Measurements from ENCODE around the gene LAPTM4A. TPM values are rescaled to one million over a fixed set of nuclear protein-coding genes. Genes with fewer than 3 reads are reported as not detected.
A peak's percentile ranks its signal among the peaks of the same experiment; 100 is the strongest.

LAPTM4A gene
- total and polyA plus RNA-seq, 10 donors: 54.9 to 158 (median 113) TPM

DNA sequence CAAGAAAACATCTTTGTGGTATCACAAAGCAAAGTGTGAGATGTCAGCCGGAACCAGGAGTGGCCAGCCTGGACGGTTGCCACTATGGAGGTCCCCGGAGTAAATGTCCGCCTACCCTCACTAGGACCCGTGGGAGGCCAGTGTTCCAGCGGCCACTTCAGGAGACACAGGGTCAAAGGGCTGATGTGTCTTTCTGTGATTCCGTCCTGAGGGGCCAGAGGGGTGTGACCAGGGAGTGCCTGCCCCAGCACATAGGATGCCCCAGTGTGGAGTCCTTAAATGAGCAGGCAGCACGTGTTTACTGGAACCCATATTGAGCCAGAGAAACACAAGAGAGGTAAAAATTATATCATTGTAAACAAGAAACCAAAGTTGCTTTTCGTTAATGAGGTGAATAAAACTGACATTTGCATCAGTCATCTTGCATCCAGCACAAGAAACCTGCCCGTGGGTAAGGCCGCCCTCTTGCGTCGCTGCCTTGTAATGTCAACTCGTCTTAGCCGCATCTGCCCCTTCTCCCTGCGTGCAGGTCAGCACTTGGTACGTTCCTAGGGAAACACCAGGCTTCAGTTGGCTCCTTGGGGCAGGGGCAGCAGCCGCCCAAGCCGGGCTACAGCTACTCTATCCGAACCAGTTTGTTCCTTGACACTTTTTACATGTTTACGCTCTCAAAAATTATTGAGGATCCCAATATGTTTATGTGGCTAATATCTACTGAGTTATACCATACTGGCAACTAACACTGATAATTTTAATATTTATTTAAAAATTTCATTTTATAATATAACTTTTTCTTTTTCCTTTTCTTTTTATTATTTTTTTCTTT lies 46.7 kb upstream of the LAPTM4A start:
- 24 to 29% (median 25%) methylated on average over 21 of the region's 21 CpGs for WGBS, 5 donors
- peaks cover 0 to 18% (median 12%) of the 10 kb centered on the region in 8 donors for H3K9me3 ChIP-seq
- H3K27me3 ChIP-seq (replicated peaks in 1 of 7): peaks cover 0 to 19% (median 0%) of the 10 kb centered on the region in 7 donors
- TF ChIP-seq POLR2AphosphoS5 (IDR thresholded peaks at IDR 0.05) (peak in 2 of 3 donors; percentile 19 to 28), POLR2A (IDR thresholded peaks at IDR 0.05) (no peak)
- TF ChIP-seq, protein P1, sequence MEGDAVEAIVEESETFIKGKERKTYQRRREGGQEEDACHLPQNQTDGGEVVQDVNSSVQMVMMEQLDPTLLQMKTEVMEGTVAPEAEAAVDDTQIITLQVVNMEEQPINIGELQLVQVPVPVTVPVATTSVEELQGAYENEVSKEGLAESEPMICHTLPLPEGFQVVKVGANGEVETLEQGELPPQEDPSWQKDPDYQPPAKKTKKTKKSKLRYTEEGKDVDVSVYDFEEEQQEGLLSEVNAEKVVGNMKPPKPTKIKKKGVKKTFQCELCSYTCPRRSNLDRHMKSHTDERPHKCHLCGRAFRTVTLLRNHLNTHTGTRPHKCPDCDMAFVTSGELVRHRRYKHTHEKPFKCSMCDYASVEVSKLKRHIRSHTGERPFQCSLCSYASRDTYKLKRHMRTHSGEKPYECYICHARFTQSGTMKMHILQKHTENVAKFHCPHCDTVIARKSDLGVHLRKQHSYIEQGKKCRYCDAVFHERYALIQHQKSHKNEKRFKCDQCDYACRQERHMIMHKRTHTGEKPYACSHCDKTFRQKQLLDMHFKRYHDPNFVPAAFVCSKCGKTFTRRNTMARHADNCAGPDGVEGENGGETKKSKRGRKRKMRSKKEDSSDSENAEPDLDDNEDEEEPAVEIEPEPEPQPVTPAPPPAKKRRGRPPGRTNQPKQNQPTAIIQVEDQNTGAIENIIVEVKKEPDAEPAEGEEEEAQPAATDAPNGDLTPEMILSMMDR (IDR thresholded peaks at IDR 0.05 in 8 of 11, conservative IDR thresholded peaks at IDR 0.05 in 3 of 11): peak; percentile 59 to 83 (median 81)
- H3K36me3 ChIP-seq: no peaks in the 10 kb centered on the region
- intact Hi-C loops (cut with DNase I; ENCODE audit: low total_unique reads): loop anchor here (2.0 to 5.0 kb wide), 2 partner anchors 83 to 141 kb away; no protein-coding TSS in a partner anchor
- no peak overlapping the region for H3K27ac ChIP-seq
- peaks cover 0 to 8% (median 5%) of the 10 kb centered on the region in 6 donors for H3K4me1 ChIP-seq
- H3K4me3 ChIP-seq: no peak overlapping the region
- DNase-seq: peak; percentile 94

DNA sequence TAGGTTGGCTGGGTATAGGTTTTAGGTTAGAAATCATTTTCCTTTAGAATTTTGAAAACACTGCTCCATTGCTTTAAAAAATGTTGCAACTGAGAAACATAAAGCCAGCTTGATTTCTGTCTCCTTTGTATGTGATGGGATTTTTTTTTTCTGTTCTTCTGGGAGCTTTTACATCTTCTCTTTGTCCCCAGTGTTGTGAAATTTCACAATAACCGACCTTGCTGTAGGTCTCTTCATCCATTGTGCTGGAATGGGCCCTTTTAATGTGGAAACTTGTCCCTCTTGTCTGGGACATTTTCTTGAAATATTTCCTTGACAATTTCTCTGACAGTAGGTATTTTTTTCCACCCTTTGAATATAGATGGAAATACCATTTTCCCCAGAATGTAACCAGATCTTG lies 44.0 kb upstream of the LAPTM4A start:
- intact Hi-C loops (cut with DNase I; ENCODE audit: low total_unique reads): loop anchor here (5.0 kb wide), 1 partner anchor 138 kb away; no protein-coding TSS in a partner anchor

DNA sequence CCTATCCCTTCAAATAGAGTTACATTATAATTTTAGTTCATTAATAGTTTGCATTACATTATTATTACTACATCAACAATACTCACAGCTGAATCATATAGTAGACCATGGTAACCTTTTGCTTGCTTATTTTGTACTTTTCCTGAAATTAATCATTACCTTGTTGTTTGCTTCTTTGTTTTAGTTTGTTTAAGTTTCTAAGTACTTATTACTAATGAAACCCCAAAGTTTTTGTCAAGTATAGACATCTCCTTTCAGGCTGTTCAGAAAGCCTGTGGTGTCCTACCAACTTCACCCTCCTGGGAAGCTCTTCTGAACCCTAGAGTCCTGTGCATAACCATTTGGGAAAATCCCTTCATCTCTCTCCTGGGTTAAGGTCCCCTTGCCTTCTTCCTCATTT lies 43.5 kb upstream of the LAPTM4A start:
- TF ChIP-seq, protein P1 (IDR thresholded peaks at IDR 0.05 in 8 of 11, conservative IDR thresholded peaks at IDR 0.05 in 3 of 11): no peak
- TF ChIP-seq POLR2A (IDR thresholded peaks at IDR 0.05): no peak
- peaks cover 0 to 35% (median 0%) of the 10 kb centered on the region in 7 donors for H3K27me3 ChIP-seq (replicated peaks in 1 of 7)
- no peak for DNase-seq
- no peaks in the 10 kb centered on the region for H3K9me3 ChIP-seq
- H3K4me1 ChIP-seq: peaks cover 0 to 8% (median 5%) of the 10 kb centered on the region in 6 donors
- H3K27ac ChIP-seq: no peak overlapping the region
- H3K4me3 ChIP-seq: no peak overlapping the region
- H3K36me3 ChIP-seq: no peaks in the 10 kb centered on the region
- intact Hi-C loops (cut with DNase I; ENCODE audit: low total_unique reads): loop anchor here (5.0 kb wide), 1 partner anchor 138 kb away; no protein-coding TSS in a partner anchor

More for the DNA sequence above, 44.0 kb upstream of the LAPTM4A start:
- Histone ChIP-seq H3K4me3 (no peak overlapping the region), H3K27me3 (replicated peaks in 1 of 7) (peaks cover 0 to 31% (median 0%) of the 10 kb centered on the region in 7 donors), H3K4me1 (peaks cover 0 to 8% (median 5%) of the 10 kb centered on the region in 6 donors), H3K36me3 (no peaks in the 10 kb centered on the region), H3K9me3 (no peaks in the 10 kb centered on the region), H3K27ac (no peak overlapping the region)
- no peak for DNase-seq
- TF ChIP-seq POLR2AphosphoS5 (IDR thresholded peaks at IDR 0.05): no peak
- TF ChIP-seq POLR2A (IDR thresholded peaks at IDR 0.05): no peak
- TF ChIP-seq, protein P1 (IDR thresholded peaks at IDR 0.05 in 8 of 11, conservative IDR thresholded peaks at IDR 0.05 in 3 of 11): no peak
- 77 to 91% (median 85%) methylated on average over 1 of the region's 1 CpG for WGBS, 5 donors

DNA sequence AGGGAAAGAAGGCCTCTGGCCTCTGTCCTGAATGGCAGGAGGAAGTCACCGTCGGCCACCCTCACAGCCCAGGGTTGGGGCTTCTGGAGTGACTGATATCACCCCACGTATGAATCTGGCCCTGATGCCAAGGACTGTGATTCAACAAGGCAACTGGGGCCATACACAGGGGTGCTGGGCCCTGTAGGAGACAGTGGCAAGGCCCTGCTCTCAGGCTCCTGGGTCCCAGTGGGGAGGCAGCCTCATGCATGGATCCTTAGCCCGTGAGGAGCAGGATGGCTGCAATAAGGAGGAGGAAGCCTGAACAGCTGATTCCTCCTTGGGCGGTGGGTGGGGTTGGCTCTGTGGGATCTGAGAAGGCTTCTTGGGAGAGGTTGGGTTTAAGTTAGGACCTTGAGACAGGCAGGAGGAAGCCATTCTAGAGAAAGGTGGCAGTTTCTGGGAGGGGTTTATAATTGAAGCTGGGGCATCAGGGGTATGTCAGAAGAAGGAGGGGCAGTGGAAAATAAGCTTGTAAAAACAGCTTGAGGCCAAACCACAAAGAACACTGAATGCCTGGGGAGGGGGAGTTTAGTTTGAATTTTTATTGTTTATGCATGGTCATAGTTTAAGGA lies 42.8 kb upstream of the LAPTM4A start:
- peaks cover 0 to 36% (median 0%) of the 10 kb centered on the region in 7 donors for H3K27me3 ChIP-seq (replicated peaks in 1 of 7)

More for the DNA sequence above, 42.8 kb upstream of the LAPTM4A start:
- WGBS, 5 donors: 66 to 81% (median 74%) methylated on average over 5 of the region's 5 CpGs
- intact Hi-C loops (cut with DNase I; ENCODE audit: low total_unique reads): no loop called here
- peaks cover 0 to 8% (median 5%) of the 10 kb centered on the region in 6 donors for H3K4me1 ChIP-seq
- TF ChIP-seq POLR2AphosphoS5 (IDR thresholded peaks at IDR 0.05) (no peak), POLR2A (IDR thresholded peaks at IDR 0.05) (no peak)
- TF ChIP-seq, protein P1 (IDR thresholded peaks at IDR 0.05 in 8 of 11, conservative IDR thresholded peaks at IDR 0.05 in 3 of 11): no peak
- no peak overlapping the region for H3K27ac ChIP-seq
- no peaks in the 10 kb centered on the region for H3K36me3 ChIP-seq
- no peaks in the 10 kb centered on the region for H3K9me3 ChIP-seq
- no peak for DNase-seq
- no peak overlapping the region for H3K4me3 ChIP-seq

Data from spleen (tissue), 11 donors.